K562 (cell line): ENCODE data around the gene CRYGA. TPM values are rescaled to one million over a fixed set of nuclear protein-coding genes. Genes with fewer than 3 reads are reported as not detected.

Experiments
- EWSR1 ChIP-seq: fragments of 450-650 bp; IDR thresholded peaks from 2 replicates; pipeline ENCODE4 v1.6.1; 2018; ENCODE audit warnings: borderline replicate concordance, mild to moderate bottlenecking, low read depth, moderate library complexity; ENCODE audit not compliant: partially characterized antibody
- GABPB1 ChIP-seq: sonication (generic); formaldehyde crosslinking; IDR thresholded peaks from 2 replicates; pipeline ENCODE4 v1.8.0; 2022; ENCODE audit warnings: mild to moderate bottlenecking, missing genetic modification reagents
- POLR3A ChIP-seq: IDR thresholded peaks from 2 replicates; pipeline ENCODE4 v1.6.1; 2011; ENCODE audit warnings: borderline replicate concordance, mild to moderate bottlenecking, moderate library complexity; ENCODE audit not compliant: insufficient read length, insufficient read depth; ENCODE audit errors: extremely low read depth
- TOE1 ChIP-seq, 2 experiments: fragments of 450-650 bp in 1 of 2; sonication (generic) in 1 of 2; formaldehyde crosslinking in 1 of 2; IDR thresholded peaks; 2 replicates each; pipeline versions ENCODE4 v1.7.1 to v1.8.0; 2016 to 2022; ENCODE audit warnings: borderline replicate concordance in 2 of 2, mild to moderate bottlenecking in 2 of 2, antibody characterized with exemption in 1 of 2, inconsistent platforms in 1 of 2, low read depth in 1 of 2, missing genetic modification reagents in 1 of 2, moderate library complexity in 1 of 2
- polyA plus RNA-seq, 8 experiments: library from polyadenylated mRNA; depleted of rRNA in 4 of 8; stranded (reverse) in 5 of 8; unstranded in 3 of 8; fragments of >200 nt; fragmentation: Nextera tagmentation in 2 of 8; fragmentation: Illumina TruSeq in 1 of 8; extraction: Ambion mirVana in 2 of 8; extraction: Trizol in 1 of 8; gene quantifications; 2 replicates each; pipeline versions ENCODE4 v1.2.1 to v1.2.3, GENCODE V29; 2011 to 2014; ENCODE audit warnings: inconsistent platforms in 1 of 8, missing spikeins in 1 of 8
- total RNA-seq, 7 experiments: library from RNA; depleted of rRNA in 6 of 7; stranded (reverse); fragments of >200 nt in 6 of 7; fragmentation: Illumina TruSeq in 2 of 7; extraction: Trizol in 2 of 7; gene quantifications; 2 replicates each; pipeline versions ENCODE4 v1.2.1 to v1.2.3, GENCODE V29; 2011 to 2021; ENCODE audit warnings: low replicate concordance in 1 of 7
- TF ChIP-seq, protein P1 (sequence below): sonication (generic); formaldehyde crosslinking; IDR thresholded peaks from 2 replicates; pipeline ENCODE4 v1.8.1; 2023; ENCODE audit warnings: missing genetic modification reagents, mild to moderate bottlenecking, borderline replicate concordance
- TF ChIP-seq, protein P2 (sequence below): fragments of 450-650 bp; formaldehyde crosslinking; IDR thresholded peaks from 2 replicates; pipeline ENCODE4 v1.4.0; 2022; ENCODE audit warnings: missing genetic modification characterization

The CRYGA gene
- total and polyA plus RNA-seq, 9 of the 15 experiments (the other 6 are each of a cell fraction or from before 2014, with no cell fraction given), result not detected

DNA sequence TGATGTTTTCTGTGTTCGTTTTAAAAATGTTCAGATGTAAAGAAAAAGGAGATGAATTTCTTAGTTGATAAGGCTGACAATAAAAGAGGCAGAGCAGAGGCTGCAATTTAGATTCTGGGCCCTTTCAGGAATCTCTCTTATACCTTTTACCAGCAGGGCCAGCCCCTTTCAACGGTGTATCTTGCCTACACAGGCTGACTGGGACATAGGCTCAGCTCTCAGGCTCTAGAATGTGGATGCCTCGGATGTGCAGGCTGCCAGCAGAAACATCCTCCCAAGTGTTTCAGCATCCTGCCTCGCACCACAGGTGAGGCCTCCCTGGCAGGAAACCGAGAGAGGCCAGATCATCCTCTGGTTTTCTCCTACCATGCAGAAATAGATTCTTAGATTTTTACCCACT, 23.1 kb upstream of the CRYGA start (continued):
- TF ChIP-seq, protein P1, sequence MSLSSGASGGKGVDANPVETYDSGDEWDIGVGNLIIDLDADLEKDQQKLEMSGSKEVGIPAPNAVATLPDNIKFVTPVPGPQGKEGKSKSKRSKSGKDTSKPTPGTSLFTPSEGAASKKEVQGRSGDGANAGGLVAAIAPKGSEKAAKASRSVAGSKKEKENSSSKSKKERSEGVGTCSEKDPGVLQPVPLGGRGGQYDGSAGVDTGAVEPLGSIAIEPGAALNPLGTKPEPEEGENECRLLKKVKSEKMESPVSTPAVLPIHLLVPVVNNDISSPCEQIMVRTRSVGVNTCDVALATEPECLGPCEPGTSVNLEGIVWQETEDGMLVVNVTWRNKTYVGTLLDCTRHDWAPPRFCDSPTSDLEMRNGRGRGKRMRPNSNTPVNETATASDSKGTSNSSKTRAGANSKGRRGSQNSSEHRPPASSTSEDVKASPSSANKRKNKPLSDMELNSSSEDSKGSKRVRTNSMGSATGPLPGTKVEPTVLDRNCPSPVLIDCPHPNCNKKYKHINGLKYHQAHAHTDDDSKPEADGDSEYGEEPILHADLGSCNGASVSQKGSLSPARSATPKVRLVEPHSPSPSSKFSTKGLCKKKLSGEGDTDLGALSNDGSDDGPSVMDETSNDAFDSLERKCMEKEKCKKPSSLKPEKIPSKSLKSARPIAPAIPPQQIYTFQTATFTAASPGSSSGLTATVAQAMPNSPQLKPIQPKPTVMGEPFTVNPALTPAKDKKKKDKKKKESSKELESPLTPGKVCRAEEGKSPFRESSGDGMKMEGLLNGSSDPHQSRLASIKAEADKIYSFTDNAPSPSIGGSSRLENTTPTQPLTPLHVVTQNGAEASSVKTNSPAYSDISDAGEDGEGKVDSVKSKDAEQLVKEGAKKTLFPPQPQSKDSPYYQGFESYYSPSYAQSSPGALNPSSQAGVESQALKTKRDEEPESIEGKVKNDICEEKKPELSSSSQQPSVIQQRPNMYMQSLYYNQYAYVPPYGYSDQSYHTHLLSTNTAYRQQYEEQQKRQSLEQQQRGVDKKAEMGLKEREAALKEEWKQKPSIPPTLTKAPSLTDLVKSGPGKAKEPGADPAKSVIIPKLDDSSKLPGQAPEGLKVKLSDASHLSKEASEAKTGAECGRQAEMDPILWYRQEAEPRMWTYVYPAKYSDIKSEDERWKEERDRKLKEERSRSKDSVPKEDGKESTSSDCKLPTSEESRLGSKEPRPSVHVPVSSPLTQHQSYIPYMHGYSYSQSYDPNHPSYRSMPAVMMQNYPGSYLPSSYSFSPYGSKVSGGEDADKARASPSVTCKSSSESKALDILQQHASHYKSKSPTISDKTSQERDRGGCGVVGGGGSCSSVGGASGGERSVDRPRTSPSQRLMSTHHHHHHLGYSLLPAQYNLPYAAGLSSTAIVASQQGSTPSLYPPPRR (CRISPR knock-in tag), result no peak
- TF ChIP-seq POLR3A, result no peak
- TF ChIP-seq, protein P2, sequence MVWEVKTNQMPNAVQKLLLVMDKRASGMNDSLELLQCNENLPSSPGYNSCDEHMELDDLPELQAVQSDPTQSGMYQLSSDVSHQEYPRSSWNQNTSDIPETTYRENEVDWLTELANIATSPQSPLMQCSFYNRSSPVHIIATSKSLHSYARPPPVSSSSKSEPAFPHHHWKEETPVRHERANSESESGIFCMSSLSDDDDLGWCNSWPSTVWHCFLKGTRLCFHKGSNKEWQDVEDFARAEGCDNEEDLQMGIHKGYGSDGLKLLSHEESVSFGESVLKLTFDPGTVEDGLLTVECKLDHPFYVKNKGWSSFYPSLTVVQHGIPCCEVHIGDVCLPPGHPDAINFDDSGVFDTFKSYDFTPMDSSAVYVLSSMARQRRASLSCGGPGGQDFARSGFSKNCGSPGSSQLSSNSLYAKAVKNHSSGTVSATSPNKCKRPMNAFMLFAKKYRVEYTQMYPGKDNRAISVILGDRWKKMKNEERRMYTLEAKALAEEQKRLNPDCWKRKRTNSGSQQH (CRISPR knock-in tag), result no peak
- TF ChIP-seq GABPB1 (CRISPR knock-in tag), result no peak
- no peak for TF ChIP-seq TOE1 (IDR thresholded peaks at IDR 0.05; ENCODE audit: borderline replicate concordance)
- TF ChIP-seq TOE1 (CRISPR knock-in tag; IDR thresholded peaks at IDR 0.05; ENCODE audit: borderline replicate concordance, low read depth), result no peak
- TF ChIP-seq EWSR1, result no peak
